ENCODE data around the gene CAPN1.

DNA sequence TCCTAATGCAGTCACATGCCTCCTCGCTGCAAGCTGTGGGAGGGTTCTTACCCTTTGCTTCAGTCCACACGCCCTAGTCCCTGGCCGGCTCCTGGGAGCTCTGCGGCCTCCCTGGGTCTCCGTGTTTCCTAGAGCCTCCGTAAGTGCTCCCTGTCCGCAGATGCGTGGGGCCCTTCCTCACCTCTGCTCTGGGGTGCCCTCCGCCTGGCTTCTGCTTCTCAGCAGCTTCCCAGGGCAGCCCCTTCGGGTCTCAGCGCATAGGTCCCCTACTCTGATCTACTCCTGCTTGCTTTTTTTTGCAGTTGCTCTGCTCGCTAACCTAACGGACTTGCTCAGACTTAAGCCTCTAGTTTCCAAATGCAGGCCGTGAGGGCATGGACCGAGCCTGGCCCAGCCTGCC, 22.4 kb downstream of the CAPN1 start:
- TF ChIP-seq, protein P1, sequence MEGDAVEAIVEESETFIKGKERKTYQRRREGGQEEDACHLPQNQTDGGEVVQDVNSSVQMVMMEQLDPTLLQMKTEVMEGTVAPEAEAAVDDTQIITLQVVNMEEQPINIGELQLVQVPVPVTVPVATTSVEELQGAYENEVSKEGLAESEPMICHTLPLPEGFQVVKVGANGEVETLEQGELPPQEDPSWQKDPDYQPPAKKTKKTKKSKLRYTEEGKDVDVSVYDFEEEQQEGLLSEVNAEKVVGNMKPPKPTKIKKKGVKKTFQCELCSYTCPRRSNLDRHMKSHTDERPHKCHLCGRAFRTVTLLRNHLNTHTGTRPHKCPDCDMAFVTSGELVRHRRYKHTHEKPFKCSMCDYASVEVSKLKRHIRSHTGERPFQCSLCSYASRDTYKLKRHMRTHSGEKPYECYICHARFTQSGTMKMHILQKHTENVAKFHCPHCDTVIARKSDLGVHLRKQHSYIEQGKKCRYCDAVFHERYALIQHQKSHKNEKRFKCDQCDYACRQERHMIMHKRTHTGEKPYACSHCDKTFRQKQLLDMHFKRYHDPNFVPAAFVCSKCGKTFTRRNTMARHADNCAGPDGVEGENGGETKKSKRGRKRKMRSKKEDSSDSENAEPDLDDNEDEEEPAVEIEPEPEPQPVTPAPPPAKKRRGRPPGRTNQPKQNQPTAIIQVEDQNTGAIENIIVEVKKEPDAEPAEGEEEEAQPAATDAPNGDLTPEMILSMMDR (IDR thresholded peaks at IDR 0.05; ENCODE audit: poor library complexity) = no peak
- no peak for TF ChIP-seq EZH2 (IDR thresholded peaks at IDR 0.05; ENCODE audit: borderline replicate concordance)
